PC-9 (cell line): ENCODE data around the gene VEZT. TPM values are rescaled to one million over a fixed set of nuclear protein-coding genes. Genes with fewer than 3 reads are reported as not detected.

Experiments used
- BruUV-seq: library from RNA; stranded (reverse); fragments of 400-500 nt; replicated peaks from 2 replicates; lab custom pipeline; 2021; lab: Mats Ljungman, UMichigan
- CTCF ChIA-PET: fragments of 300-600 bp; sonication (Branson Sonifier 250); formaldehyde crosslinking; loops from one replicate; lab custom pipeline; 2022; ENCODE audit warnings: antibody characterized with exemption; lab: Charles Lee
- POLR2A ChIA-PET: fragments of 300-600 bp; sonication (Branson Sonifier 250); formaldehyde crosslinking; loops from one replicate; lab custom pipeline; 2022; ENCODE audit warnings: antibody characterized with exemption; ENCODE audit not compliant: unreplicated experiment; lab: Charles Lee
- DNase-seq, 2 experiments: peaks; one replicate each; pipeline versions ENCODE4 v3.0.0 to v3.0.0-alpha.2; 2015 to 2022; ENCODE audit warnings: mixed read lengths in 1 of 2
- H2AFZ ChIP-seq: fragments of 200-600 bp; sonication (generic); 2 replicates; pipeline ENCODE4 v1.8.1; 2017; ENCODE audit warnings: antibody characterized with exemption
- H3F3A ChIP-seq: fragments of 200-600 bp; sonication (generic); 2 replicates; pipeline ENCODE4 v1.8.1; 2017; ENCODE audit warnings: antibody characterized with exemption, mild to moderate bottlenecking, low read depth; ENCODE audit not compliant: insufficient read depth
- H3K27ac ChIP-seq: fragments of 200-600 bp; sonication (generic); 2 replicates; pipeline ENCODE4 v1.6.1; 2016; ENCODE audit warnings: mixed run types
- H3K27me3 ChIP-seq: fragments of 200-600 bp; sonication (generic); 2 replicates; pipeline ENCODE4 v1.6.1; 2016; ENCODE audit warnings: low read depth, mixed run types; ENCODE audit not compliant: insufficient read depth
- H3K36me3 ChIP-seq: fragments of 200-600 bp; sonication (generic); 2 replicates; pipeline ENCODE4 v1.6.1; 2016; ENCODE audit warnings: low read depth, mixed run types
- H3K4me1 ChIP-seq: fragments of 200-600 bp; sonication (generic); replicated peaks from 2 replicates; pipeline ENCODE4 v1.6.1; 2016; ENCODE audit warnings: mixed run types; ENCODE audit not compliant: insufficient read depth
- H3K4me2 ChIP-seq: fragments of 200-600 bp; sonication (generic); 2 replicates; pipeline ENCODE4 v1.6.1; 2017; ENCODE audit warnings: mixed run types
- H3K4me3 ChIP-seq: fragments of 200-600 bp; sonication (generic); 2 replicates; pipeline ENCODE4 v1.6.1; 2016; ENCODE audit warnings: mixed run types
- H3K79me2 ChIP-seq: fragments of 200-600 bp; sonication (generic); 2 replicates; pipeline ENCODE4 v1.6.1; 2017; ENCODE audit warnings: low read depth, mixed run types
- H3K9me2 ChIP-seq: fragments of 200-600 bp; sonication (generic); 2 replicates; pipeline ENCODE4 v1.8.1; 2017; ENCODE audit warnings: mild to moderate bottlenecking; ENCODE audit not compliant: insufficient read depth
- H3K9me3 ChIP-seq: fragments of 200-600 bp; sonication (generic); 2 replicates; pipeline ENCODE4 v1.8.1; 2016; ENCODE audit warnings: low read depth; ENCODE audit not compliant: insufficient read depth
- H4K20me1 ChIP-seq: fragments of 200-600 bp; sonication (generic); 2 replicates; pipeline ENCODE4 v1.8.1; 2017; ENCODE audit not compliant: insufficient read depth
- EZH2 ChIP-seq: fragments of 200-600 bp; sonication (generic); IDR thresholded peaks from 2 replicates; pipeline ENCODE4 v1.8.0; 2017; ENCODE audit warnings: antibody characterized with exemption, low read depth
- intact Hi-C: fragments of 100-400 bp; cut with micrococcal nuclease; formaldehyde crosslinking; loops from one replicate; pipeline ENCODE4 v1.10.0; 2022; ENCODE audit not compliant: unreplicated experiment
- total RNA-seq: library from RNA; stranded (reverse); gene quantifications from 2 replicates; pipeline ENCODE4 v1.2.3, GENCODE V29; 2021
- TF ChIP-seq, protein P1 (sequence below): fragments of 200-600 bp; sonication (generic); conservative IDR thresholded peaks from 2 replicates; pipeline ENCODE4 v1.6.1; 2017; ENCODE audit warnings: mixed run types, antibody characterized with exemption, mild to moderate bottlenecking, moderate library complexity

Gene VEZT
- total RNA-seq, 1 experiment from 2014 or later = 46.8 TPM

DNA sequence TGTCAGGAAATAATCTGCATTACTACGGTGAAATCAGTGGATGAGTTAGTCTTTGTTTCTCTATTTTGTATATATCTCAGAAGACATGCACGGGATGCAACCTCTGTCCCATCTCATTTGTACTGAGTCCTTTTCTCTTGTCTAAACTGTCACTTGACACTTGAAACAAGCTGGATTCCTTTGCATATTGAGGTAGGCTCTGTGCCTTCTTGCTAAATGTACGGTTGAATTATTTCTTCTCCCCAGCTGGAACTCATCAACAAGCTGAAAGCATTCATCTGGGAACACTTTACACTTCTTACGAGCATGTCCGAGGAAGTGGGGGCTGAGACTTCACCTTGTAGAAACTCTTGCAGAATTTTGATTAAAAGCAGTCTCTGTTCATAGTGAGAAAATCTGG lies 119.5 kb downstream of the VEZT start:
- no peak for DNase-seq
- Histone ChIP-seq H3K27me3 (no peaks in the 10 kb centered on the region), H3K9me2 (no peaks in the 10 kb centered on the region), H3K36me3 (no peaks in the 10 kb centered on the region), H3K4me2 (no peak overlapping the region), H3K27ac (no peak overlapping the region), H3F3A (peaks cover 5% of the 10 kb centered on the region; the same call in 1 of the 2 replicates), H2AFZ (no peak overlapping the region), H3K4me1 (peaks cover 8% of the 10 kb centered on the region), H3K9me3 (no peaks in the 10 kb centered on the region; the same call in 1 of the 2 replicates), H3K79me2 (no peaks in the 10 kb centered on the region), H4K20me1 (no peaks in the 10 kb centered on the region), H3K4me3 (no peak overlapping the region)
- ChIA-PET CTCF (no interaction called here), POLR2A (no interaction called here)
- TF ChIP-seq EZH2 = no peak
- no TSS peak for BruUV-seq
- intact Hi-C loops = loop anchor here (10.0 kb wide), 1 partner anchor 138 kb away; the partner anchor contains the start of gene METAP2

DNA sequence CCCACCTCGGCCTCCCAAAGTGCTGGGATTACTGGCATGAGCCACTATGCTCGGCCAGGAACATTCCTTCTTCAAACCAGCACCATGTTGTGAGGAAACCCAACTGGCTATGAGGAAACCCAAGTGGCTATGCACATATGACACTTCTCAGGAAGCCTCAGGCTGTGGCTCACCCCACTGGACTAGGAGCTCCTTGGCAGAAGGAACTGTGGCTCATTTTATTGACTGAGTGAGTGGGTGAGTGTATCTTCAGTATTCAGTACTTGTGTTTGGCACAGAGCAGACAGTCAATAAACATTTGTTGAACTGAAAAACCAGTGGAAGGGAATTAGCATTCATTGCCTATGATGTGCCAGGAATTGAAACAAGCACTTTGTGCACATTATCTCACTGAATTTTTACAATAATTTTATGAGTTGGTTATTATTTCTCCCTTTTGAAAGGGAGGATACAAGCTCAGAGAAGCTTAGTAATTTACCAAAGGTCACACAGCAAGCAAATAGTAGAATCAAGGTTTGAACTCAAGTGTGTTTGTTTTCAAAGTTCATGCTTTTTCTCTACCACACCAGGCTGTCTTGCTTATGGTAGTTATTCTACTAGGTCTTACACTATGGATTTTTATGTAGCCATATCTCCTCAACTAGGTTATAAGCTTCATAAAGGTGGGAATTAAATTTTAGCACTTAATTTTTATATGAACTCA lies 121.6 kb downstream of the VEZT start:
- no TSS peak for BruUV-seq
- ChIA-PET POLR2A (no interaction called here), CTCF (interaction anchor here (0.5 kb wide), 1 partner anchor 85 kb away, joined by 5 read pairs; no protein-coding TSS in a partner anchor)
- Histone ChIP-seq H3K4me3 (no peak overlapping the region), H3K36me3 (no peaks in the 10 kb centered on the region), H4K20me1 (no peaks in the 10 kb centered on the region), H3K4me2 (no peak overlapping the region), H3F3A (peaks cover 5% of the 10 kb centered on the region; the same call in 1 of the 2 replicates), H3K9me2 (no peaks in the 10 kb centered on the region), H3K27ac (no peak overlapping the region), H2AFZ (no peak overlapping the region), H3K4me1 (peaks cover 8% of the 10 kb centered on the region), H3K27me3 (no peaks in the 10 kb centered on the region), H3K79me2 (no peaks in the 10 kb centered on the region), H3K9me3 (no peaks in the 10 kb centered on the region; the same call in 1 of the 2 replicates)
- intact Hi-C loops = loop anchor here (10.0 kb wide), 1 partner anchor 136 kb away; the partner anchor contains the start of gene METAP2
- TF ChIP-seq, protein P1, sequence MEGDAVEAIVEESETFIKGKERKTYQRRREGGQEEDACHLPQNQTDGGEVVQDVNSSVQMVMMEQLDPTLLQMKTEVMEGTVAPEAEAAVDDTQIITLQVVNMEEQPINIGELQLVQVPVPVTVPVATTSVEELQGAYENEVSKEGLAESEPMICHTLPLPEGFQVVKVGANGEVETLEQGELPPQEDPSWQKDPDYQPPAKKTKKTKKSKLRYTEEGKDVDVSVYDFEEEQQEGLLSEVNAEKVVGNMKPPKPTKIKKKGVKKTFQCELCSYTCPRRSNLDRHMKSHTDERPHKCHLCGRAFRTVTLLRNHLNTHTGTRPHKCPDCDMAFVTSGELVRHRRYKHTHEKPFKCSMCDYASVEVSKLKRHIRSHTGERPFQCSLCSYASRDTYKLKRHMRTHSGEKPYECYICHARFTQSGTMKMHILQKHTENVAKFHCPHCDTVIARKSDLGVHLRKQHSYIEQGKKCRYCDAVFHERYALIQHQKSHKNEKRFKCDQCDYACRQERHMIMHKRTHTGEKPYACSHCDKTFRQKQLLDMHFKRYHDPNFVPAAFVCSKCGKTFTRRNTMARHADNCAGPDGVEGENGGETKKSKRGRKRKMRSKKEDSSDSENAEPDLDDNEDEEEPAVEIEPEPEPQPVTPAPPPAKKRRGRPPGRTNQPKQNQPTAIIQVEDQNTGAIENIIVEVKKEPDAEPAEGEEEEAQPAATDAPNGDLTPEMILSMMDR = no peak
- no peak for TF ChIP-seq EZH2
- DNase-seq = no peak

DNA sequence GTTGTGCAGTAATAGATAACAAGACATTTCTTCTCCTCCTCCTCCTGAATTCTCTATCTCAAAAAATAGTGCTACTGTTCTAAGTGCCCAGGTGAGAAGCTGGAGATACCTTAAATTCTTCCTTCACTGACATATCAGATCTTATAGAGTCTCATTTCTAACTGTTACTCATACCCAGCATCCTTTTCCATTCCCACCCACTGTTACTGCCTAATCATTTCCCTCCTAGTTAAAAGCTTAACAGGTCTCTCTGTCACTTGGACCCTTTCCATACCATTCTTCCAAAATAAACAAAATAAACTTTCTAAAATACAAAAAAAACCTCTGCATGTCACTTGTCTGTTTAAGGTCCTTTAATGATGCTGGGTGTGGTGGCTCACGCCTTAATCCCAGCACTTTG lies 124.4 kb downstream of the VEZT start:
- no peak for TF ChIP-seq EZH2
- TF ChIP-seq, protein P1 = no peak
- POLR2A ChIA-PET = interaction anchor here (0.7 kb wide), 1 partner anchor 126 kb away, joined by 18 read pairs; no protein-coding TSS in a partner anchor
- CTCF ChIA-PET = no interaction called here

More for the DNA sequence above, 124.4 kb downstream of the VEZT start:
- H4K20me1 ChIP-seq = no peaks in the 10 kb centered on the region
- DNase-seq = no peak
- H2AFZ ChIP-seq = no peak overlapping the region
- no peak overlapping the region for H3K4me2 ChIP-seq
- H3K9me3 ChIP-seq = no peaks in the 10 kb centered on the region; the same call in 1 of the 2 replicates
- no peaks in the 10 kb centered on the region for H3K9me2 ChIP-seq
- intact Hi-C loops = no loop called here
- peaks cover 8% of the 10 kb centered on the region for H3K4me1 ChIP-seq
- H3K27me3 ChIP-seq = no peaks in the 10 kb centered on the region
- no TSS peak for BruUV-seq
- H3K36me3 ChIP-seq = no peaks in the 10 kb centered on the region
- no peak overlapping the region for H3K4me3 ChIP-seq
- H3F3A ChIP-seq = peaks cover 5% of the 10 kb centered on the region; the same call in 1 of the 2 replicates
- H3K27ac ChIP-seq = no peak overlapping the region
- no peaks in the 10 kb centered on the region for H3K79me2 ChIP-seq
